ENCODE data around the gene COL23A1.

DNA sequence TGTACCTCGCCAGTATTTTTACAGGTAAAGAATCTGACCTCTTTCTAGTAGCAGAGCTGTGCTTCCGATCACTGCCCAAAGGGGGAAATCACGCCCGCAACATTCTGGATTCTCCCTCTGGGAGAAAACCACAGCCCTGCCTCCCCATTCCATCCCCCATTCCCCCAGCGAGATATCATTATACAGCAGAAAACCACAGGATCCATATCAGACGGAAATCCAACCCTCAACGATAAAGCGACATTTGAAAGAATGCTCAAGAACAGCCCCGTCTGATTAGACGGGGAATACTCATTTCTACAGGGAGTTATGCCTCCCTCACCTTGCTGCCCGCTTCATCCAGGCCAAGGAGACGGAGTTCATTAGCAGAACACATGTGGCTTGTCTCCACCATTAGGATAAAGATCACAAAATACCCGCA, 172.8 kb downstream of the COL23A1 start:
- TF ChIP-seq CTCF (tag by site-specific recombination; IDR thresholded peaks at IDR 0.05) = no peak
- no peak for TF ChIP-seq ZNF132 (tag by site-specific recombination; IDR thresholded peaks at IDR 0.05; ENCODE audit: borderline replicate concordance)
- TF ChIP-seq ZNF792 (tag by site-specific recombination; IDR thresholded peaks at IDR 0.05) = no peak
- no peak for TF ChIP-seq ZSCAN23 (tag by site-specific recombination; IDR thresholded peaks at IDR 0.05)
- TF ChIP-seq ZNF114 (tag by site-specific recombination; IDR thresholded peaks at IDR 0.05) = no peak
- TF ChIP-seq ZNF560 (tag by site-specific recombination; IDR thresholded peaks at IDR 0.05; ENCODE audit: borderline replicate concordance) = no peak

Measured in HEK293 (cell line).